ENCODE measurements around the gene CCDC18. TPM values are rescaled to one million over a fixed set of nuclear protein-coding genes. Genes with fewer than 3 reads are reported as not detected.

CCDC18 gene
- total RNA-seq, 4 donors from 2014 or later, result 2.7 to 15.9 (median 4.0) TPM

Other genes starting within 250 kb of the CCDC18 start
- 1 to 10 TPM; 3.3 to 7.8 (median 5.3) TPM for gene DIPK1A, start 219.3 kb upstream of the CCDC18 start, total RNA-seq
- 10 to 100 TPM in 3 of 4 donors, 1 to 10 TPM in 1; 7.9 to 35.3 (median 16.0) TPM for gene MTF2, start 101.4 kb upstream of the CCDC18 start, total RNA-seq
- gene TMED5, start 311 bp upstream of the CCDC18 start, total RNA-seq, result 10 to 100 TPM; 37.7 to 62.3 (median 40.2) TPM
- 10 to 100 TPM; 47.8 to 60.2 (median 55.5) TPM for gene DR1, start 165.2 kb downstream of the CCDC18 start, total RNA-seq